Femur (tissue), 1 donor: Measurements from ENCODE around the gene ACOX2.

Experiments used
- DNase-seq: peaks from one replicate; pipeline ENCODE4 v3.0.0-alpha.2; 2017

The ACOX2 gene

GRCh38 chr3:58566398-58567250 lies 29.6 kb upstream of the ACOX2 start:
- no peak for DNase-seq

- DNase-seq, result no peak
Observed at GRCh38 chr3:58565621-58566397, 28.8 kb upstream of the ACOX2 start.

- DNase-seq, result no peak
Observed at GRCh38 chr3:58564456-58565160, 27.6 kb upstream of the ACOX2 start.

GRCh38 chr3:58564054-58564453 lies 27.1 kb upstream of the ACOX2 start:
- no peak for DNase-seq

- DNase-seq, result peak; percentile 3
Observed at GRCh38 chr3:58563386-58564035, 26.5 kb upstream of the ACOX2 start.

GRCh38 chr3:58562498-58562897 lies 25.5 kb upstream of the ACOX2 start:
- DNase-seq, result no peak

GRCh38 chr3:58560771-58561311 lies 23.9 kb upstream of the ACOX2 start:
- no peak for DNase-seq

- DNase-seq, result no peak
Observed at GRCh38 chr3:58559586-58559985, 22.6 kb upstream of the ACOX2 start.

- DNase-seq, result peak; percentile 50
Observed at GRCh38 chr3:58557491-58557890, 20.5 kb upstream of the ACOX2 start.

- DNase-seq, result peak; percentile 60
Observed at GRCh38 chr3:58556761-58557221, 19.8 kb upstream of the ACOX2 start.

GRCh38 chr3:58556001-58556400 lies 19.0 kb upstream of the ACOX2 start:
- DNase-seq, result peak; percentile 7

GRCh38 chr3:58555203-58555602 lies 18.2 kb upstream of the ACOX2 start:
- peak; percentile 16 for DNase-seq

- DNase-seq, result no peak
Observed at GRCh38 chr3:58553003-58553402, 16.0 kb upstream of the ACOX2 start.

- DNase-seq, result no peak
Observed at GRCh38 chr3:58551636-58552180, 14.7 kb upstream of the ACOX2 start.

GRCh38 chr3:58544541-58544940 lies 7.6 kb upstream of the ACOX2 start:
- DNase-seq, result no peak

GRCh38 chr3:58540176-58540858 lies 3.3 kb upstream of the ACOX2 start:
- no peak for DNase-seq

GRCh38 chr3:58539626-58540025 lies 2.6 kb upstream of the ACOX2 start:
- no peak for DNase-seq

GRCh38 chr3:58537412-58538301 lies 667 bp upstream of the ACOX2 start:
- no peak for DNase-seq

GRCh38 chr3:58535531-58536500 lies 1.2 kb downstream of the ACOX2 start:
- no peak for DNase-seq
